HL-60/S4 treated with phorbol 12-myristate 13-acetate at 8.2 ng/mL for 4 days and 3 days (cell line): Measurements from ENCODE around the gene PITPNM3.

Experiments used
- in situ Hi-C: fragments of 300-500 bp; cut with MboI; formaldehyde crosslinking; loops from 2 replicates; pipeline ENCODE4 v1.15.0; 2022; ENCODE audit warnings: low sequenced_read_pairs

PITPNM3 gene

DNA sequence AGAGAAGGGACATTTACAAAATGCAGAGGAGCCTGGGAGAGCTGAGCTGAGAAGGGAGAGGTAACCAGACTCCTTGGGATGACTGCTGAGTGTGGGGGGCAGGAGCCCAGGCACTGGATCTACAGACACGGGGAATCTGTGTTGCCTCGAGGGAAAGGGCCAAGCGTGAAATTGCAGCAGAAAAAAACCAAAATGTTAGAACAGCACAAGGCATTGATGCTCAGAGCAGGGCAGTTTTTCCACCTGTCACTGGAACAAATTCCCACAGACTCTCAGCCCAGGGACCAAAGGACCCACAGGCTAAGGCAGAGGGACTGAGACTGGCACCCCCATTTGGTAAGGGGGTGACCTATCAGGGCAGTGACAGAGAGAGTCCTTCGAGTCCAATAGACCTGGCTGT is 2.0 kb downstream of the PITPNM3 start:
- in situ Hi-C loops: no loop called here

DNA sequence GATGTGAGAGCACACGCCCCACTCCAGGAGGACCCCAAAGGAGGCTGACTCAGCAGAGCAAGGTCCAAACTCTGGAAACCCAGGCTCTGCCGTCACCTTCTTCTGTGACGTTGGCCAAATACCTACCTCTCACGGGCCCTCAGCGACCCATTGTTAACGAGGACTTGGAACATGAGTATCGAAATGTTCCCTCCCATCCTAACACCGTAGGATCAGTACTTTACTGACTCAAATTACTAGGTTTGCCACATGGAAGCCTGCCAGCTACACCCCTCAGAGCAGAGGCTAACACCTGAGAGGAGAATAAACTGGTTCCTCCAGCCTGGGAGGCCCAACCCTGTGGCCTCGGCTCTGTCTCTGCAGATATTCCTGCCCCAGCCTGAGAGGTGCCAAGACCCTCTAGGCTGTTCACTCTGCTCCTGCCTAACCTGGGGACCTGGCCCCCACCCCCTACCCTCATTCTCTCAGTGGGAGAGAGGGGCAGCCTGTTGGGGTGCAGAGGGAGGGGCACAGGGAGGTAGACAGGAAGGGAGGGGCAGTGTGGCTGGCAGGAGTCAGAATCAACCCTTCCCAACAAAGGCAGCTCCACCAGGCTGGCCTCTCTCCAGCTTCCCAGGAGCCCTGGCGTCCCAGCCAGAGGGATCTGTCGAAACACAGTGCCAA is 4.4 kb downstream of the PITPNM3 start:
- in situ Hi-C loops: no loop called here

DNA sequence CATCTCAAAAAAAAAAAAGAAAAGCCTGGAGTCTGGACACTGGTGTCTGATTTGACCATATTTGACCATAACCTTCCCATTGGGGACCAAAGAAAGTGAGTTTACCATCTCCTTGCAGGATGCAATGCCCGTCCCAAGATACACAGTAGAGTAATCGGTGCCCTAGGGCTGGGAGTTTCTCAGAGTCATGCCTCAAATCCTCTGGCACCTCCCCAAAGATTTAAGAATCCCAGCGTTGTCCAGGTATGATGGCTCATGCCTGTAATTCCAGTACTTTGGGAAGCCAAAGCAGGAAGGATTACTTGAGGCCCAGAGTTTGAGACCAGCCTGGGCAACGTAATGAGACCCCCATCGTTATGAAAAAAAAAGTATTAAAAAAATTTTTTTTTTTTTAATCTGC is 5.0 kb downstream of the PITPNM3 start:
- in situ Hi-C loops: no loop called here

DNA sequence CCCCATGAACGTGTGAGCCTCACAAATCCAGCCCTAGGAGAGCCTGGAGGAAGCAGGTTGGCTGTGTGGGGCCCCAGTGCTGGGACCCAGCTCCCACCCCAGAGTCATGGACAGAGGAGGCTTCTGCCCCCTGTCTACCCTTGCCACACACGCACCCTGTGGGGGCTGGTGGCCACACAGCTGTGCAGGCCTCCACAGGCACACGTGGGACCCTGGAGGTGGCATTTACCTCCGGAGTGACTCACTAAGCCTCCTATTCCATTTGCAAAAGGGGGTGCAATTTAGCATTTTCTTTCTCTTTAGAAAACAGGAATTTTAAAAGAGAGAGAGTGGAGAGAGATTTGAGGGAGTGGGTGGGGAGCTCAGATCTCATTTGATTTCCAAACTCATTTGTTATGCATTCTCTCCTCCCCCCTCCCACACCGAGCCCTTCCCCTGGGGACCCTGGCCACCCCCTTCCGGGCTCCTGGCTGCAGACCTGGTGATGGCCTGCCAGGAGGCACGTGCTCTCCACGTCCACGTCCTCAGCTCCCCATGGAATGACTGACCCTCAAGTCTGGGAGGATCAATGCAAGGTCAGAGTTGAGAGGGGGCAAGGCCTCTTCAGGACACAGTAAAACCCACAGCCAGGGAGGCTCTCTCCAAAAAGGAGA is 6.8 kb downstream of the PITPNM3 start:
- in situ Hi-C loops: no loop called here

DNA sequence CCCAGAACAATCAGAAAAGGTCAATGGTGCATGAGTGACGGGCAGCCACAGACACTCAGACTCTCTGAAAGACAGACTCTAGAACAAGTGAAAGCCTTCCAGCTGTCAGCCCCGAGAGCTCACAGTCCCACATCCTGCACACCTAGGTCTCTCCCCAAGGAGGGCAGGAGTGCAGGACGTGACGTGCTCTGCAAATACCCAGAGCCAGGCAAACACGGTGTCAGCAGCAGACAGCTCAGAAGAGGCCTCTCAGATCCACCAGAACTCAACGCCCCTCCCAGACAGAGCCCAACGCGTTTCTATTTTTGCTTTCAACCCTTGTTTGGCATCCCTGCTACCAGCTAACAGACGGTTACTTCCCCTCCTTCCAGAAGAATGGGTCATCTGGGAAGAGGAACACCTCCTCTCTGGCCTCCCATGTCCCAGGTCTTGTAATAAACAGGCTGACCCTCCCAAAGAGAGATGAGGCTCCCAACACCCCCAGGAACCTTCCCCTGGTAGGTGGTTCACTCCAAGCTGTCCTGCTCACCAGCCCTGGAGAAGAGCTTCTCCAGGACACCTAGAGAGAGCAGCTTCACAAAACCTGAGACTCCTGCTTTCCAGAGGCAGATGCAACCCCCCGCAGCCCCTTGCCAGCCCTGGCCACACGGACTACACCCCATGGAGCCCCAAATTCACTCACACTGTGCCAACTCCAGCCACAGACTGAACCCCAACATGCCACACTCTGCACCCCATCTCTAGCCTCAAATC is 7.6 kb downstream of the PITPNM3 start:
- in situ Hi-C loops: no loop called here

DNA sequence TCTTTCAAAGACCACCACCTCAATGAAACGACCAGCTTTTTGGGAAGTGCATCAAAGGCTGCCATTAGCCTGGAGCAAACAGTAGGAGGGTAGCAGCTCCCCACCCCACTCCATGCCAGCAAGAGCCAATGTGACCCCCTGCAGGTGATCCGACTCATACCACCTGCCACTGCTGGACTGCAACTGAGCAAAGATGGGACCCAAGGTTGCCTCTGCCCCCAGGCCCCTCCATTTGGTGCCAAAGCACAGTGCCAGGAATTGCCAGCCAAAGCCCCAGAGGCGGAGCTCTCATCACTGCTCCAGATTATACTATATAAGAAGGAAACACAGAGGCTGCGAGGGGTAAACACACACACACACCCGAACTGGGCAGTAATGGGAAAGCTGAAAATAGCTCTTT is 8.3 kb downstream of the PITPNM3 start:
- in situ Hi-C loops: no loop called here

DNA sequence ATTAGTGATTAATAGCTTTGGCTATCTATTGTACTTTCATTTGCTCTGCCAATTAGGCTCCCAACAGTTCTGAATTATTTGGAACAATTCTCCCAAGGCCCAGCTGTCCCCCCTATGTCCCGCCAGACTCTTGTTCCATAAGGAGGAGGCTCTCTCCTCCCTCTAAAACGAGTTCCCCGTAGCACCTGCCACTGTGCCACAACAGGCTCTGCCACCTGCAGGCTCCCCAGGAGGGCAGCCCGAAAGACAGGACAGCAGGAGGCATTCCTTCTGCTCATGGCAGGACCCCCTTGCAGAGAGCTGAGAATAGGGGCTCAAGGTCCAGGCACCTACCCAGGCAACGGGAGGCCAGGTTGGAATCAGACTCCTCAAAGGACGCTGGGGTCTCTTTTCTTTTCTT is 9.0 kb downstream of the PITPNM3 start:
- in situ Hi-C loops: no loop called here

DNA sequence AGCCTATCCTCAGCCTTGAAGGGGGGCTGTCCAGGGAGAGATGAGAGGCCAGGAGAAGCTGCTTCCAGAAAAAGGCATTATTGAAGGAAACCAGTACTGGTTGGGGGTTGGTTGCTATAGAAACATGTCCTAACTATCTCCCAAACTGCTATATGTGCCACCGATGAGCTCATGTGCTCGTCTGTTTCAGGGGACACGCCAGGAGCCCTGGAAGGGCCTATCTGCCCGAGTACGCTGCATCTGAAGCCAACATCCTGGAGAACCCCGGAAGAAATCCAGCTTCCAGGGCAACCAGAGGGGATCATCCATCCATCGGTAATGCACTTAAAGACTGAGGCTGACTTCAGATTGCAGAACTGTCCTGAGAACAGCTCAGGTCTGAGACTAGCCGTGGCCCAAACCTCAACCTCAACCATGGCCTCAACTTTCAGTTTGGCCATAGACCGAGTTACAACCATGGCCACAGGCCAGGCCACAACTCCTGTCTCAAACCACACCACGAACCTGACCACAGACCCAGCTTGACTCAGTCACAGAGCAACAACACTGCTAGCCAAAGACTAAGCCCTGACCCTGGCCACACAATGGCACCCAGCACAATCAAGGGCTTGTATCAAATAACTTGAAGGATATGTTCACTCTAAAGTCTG is 10.2 kb downstream of the PITPNM3 start:
- in situ Hi-C loops: no loop called here

DNA sequence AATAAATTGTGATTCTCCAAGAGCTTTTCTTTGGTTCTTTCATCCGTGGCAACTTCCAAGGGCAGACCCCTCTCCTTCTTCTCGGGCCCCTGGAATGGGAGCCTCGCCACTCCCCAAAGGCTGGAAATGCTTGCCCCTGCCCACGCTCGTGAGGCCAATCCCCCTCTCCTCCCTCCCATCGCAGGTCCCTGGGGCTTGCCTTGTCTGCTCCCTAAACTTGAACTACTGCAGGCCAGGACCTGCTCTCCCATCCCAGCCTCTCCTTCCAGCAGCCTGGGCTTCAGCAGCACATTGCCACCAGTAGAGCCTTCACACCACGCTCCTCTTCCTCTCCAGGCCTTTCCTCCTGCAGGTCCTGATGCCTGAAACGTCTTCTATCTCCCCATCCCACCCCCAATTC is 11.1 kb downstream of the PITPNM3 start:
- in situ Hi-C loops: no loop called here

DNA sequence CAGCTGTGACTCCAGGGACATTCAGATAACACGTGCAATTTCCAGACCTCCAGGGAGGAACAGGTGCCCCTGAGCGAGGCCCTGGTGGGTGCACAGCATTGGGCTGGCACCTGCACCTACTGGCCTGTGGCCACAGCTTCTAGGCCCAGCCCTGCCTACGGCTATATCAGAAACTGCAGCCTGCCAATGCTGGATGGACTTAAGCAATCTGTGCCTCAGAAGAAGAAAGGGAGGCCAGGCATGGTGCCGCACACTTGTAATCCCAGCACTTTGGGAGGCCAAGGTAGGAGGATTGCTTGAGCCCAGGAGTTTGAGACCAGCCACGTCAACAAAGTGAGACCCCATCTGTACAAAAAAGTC is 12.4 kb downstream of the PITPNM3 start:
- in situ Hi-C loops: no loop called here

DNA sequence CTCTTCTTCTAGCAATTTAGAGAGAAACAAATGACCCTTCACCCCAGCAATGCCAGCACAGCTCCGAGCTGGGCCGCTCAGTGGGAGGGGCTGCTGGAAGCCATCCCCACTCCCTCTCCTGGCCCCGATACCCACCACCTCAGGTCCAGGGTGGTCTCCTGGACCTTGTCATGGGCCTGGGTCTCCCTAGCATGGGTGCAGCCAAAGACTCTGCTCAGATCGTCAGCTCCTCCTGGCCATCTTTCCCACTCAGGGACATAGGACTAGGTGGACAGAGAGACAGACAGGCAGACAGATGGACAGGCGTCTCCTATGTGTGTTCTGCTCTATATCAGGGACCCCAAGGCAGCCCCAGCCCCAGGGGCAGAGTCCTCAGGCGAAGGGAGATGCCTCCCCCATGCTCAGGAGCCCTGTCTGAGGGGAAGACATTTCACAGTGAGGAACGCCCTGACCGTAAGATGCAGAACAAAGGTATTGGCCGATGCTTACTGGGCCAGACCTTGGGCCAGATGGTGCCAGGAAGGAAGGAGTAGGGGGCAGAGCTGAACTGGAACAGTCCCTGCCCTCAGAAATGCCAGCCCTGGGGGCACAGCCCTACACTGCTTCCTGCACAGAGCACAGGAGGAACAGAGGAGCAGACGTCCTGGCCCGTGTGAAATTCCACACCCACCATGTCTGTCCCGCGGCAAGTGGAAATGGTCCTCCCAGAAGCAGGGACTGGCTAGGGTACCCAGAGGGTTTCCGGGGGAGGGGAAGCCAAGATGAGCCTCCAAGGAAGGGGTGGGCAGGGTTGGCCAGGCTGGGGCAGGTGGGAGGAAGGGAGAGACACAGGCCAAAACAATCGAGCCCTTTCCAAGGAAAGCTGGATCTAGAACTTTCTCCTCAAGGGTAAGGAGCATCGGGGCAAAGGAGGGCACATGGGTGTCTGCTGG is 13.0 kb downstream of the PITPNM3 start:
- in situ Hi-C loops: no loop called here

DNA sequence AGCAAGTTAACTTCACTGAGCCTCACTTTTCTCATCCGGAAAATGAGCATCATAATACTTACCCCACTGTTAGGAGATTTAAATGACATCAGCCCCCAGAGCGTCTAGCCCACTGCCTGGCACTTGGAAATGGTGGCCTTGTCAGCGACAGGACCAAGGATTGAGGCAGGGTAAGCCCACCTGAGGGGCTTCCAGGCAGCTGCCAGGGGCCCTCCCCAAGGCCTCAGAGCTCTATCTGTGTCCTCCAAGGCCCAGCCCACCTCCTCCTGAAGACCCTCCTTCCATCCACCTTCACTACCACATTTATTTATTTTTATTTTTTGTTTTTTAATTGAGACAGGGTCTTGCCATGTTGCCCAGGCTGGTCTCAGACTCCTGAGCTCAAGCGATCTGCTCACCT is 13.8 kb downstream of the PITPNM3 start:
- in situ Hi-C loops: no loop called here

DNA sequence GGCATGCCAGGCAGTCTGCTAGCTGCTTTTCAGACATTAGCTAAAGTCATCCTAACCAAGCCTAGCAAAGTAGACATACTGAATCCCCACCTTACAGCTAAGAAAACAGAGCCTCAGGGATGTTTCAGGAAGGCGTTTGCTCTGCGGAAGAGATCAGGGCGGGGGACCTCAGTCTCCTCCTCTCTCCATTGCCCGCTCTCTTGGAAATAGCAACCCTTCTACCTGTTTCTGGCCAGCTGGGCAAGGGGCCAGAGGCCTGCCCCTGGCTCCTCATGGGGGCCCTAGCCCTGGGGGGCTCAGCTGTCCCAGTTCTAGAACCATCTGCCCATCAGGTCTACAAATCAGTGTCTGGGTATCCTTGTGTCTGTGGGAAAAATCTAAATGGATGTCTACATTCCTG is 14.5 kb downstream of the PITPNM3 start:
- in situ Hi-C loops: no loop called here

DNA sequence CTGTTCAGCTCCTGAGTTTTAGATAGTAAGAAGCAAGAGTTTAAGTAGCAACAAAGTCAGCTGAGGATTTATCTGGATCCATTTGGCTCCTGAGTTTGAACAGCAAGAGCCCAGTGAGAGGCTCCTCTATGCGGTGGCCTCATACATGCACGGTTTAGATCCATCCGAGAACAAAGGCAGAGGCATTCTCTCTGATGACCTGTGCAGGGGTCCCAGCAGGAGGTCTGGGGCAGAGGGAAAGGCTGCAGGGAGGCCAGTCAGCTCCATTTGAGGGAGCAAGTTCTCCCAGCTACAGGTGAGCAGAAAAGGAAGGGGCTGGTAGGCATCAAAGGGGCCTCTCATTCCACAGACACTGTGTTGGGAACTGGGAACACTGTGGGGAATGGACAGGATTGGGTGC is 16.5 kb downstream of the PITPNM3 start:
- in situ Hi-C loops: no loop called here

DNA sequence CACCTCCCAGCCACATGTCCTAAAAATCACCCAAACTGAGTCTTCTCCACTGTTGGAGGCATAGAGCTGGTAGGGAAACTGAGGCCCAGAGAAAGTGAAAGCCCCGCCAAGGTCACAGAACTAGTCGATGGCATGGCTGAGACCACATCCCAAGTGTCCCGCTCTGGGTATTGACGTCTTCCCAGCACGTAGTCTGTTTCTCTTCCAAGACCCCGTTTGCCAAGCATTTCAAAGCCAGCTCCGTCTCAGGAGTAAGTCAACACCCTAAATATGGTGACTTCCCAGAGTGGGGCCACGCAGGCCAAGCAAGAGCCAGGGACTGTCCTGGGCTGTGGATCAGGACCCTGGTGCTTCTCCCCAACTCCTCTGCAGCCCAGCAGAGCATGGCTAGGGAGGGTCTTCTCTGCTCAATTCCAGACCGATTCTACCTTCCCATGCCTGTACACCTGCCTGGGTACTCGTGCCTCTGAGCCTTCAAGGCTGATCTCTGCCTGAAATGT is 19.7 kb downstream of the PITPNM3 start:
- in situ Hi-C loops: no loop called here

DNA sequence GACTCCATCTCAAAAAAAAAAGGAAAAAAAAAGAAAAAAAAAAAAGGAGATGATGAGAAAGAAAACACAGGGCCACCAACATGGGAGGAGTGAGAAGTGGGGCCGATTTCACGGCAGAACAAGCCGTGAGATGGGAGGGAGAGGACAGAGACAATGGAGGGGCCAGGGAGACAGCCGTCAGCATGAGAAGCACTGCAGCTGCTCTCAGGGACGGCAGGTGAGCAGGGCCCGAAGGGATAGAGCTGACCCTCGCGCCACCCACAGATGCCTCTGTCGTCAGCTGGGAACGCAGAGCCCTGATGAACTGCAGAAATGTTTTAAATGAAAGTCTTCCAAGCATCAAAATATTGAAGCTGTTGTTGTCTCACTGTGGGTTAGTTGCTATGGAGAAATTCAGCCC is 20.3 kb downstream of the PITPNM3 start:
- in situ Hi-C loops: no loop called here

DNA sequence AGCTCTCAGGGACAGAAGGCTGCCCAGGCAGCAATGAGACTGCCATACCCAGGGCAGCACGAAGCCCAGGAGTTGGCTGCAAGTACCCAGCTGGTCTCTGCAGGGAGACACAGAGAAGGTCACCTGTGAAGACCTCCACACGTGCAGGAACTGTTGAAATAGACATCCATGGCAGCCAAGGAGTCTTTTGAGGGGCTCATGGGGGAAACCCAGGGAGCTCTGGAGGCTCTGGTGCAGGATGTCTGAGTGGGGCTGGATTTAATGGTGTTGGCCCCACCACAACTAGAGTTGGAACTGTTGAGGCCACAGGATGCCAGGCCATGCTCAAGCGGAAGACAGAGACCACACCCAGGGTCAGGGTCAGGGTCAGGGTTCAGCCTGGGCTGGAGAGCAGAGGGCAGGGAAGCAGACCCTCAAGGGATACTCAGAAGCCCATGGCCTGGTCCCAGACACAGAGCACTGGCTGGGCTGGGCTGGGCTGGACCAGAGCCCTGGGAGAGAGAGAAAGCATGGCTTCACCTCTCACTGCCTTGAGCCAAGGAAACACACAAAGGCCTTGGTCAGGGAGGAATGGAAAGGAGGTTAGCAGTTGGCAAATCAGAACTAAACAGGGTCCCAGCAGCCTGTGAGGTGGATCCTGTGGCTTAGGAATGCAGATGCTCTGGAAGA is 21.4 kb downstream of the PITPNM3 start:
- in situ Hi-C loops: no loop called here

DNA sequence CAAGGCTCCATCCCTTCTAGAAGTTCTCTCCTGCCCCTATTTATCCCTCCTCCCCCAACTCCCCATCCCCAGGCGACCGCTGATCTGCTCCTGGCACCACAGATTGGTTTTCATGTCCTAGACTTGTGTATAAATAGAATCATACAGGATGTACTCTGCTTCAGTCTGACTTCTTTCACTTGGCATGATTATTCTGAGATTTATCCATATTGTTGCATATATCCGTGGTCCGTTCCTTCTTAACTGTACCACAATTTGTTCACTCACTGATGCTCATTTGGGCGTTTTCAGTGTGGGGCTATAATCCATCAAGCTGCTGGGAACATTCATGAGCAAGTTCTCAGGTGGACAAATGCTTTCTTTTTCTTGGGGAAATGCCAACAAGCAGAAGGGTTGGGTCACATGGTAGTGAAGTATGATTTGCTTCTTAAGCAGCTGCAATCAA is 23.9 kb downstream of the PITPNM3 start:
- in situ Hi-C loops: no loop called here

DNA sequence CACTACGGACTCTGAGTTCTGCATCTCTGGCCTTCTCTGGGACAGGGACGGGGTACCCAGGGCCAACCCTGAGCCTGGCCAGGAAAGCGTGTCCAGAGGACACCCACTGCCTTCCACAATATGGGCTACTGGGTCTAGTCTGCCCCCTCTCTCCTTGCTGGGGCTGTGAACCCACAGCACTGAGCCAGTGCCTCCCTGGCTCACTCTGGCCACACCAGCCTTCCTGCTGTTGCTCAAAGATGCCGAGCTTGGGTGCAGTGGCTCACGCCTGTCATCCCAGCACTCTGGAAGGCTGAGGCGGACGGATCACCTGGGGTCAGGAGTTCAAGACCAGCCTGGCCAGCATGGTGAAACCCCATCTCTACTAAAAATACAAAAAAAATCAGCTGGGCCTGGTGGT is 24.8 kb downstream of the PITPNM3 start:
- in situ Hi-C loops: no loop called here

DNA sequence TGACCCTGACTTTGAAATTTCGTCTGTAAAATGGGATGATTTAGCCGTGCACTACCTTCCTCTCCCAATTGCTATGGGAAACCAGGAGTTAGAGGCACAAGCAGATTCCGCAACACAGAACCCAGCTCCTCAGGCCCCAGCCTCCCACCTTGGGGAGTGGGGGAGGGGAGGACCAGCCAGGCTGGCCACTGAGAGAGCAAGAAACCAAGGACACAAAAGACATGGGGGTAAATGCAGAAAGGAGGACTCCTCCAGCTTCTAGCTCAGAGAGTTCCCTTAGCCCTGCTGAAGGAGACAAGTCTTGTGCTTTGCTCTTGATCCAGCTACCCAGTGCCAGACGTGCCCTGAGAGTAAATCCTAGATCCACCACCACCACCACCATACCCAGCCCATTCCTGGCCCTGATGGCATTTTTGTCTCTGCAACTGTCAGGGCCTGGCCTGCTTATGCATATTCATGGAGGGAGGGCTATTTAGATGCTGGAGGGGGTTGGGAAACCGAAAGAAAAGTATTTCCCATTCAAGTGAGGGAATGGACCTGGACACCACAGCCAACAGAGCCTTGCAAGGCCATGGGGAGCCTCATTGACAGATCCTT is 25.9 kb downstream of the PITPNM3 start:
- in situ Hi-C loops: no loop called here
